Kidney epithelial cell (primary cell): ENCODE measurements around the gene VOPP1. TPM values are rescaled to one million over a fixed set of nuclear protein-coding genes. Genes with fewer than 3 reads are reported as not detected.

Source experiments
- DNase-seq: peaks from one replicate; pipeline ENCODE4 v3.0.0-alpha.2; 2010; ENCODE audit warnings: low read depth
- H3K27me3 ChIP-seq: 2 replicates; pipeline ENCODE4 v1.6.0; 2011; ENCODE audit warnings: low read length; ENCODE audit not compliant: control insufficient read depth, insufficient read depth
- H3K36me3 ChIP-seq: 2 replicates; pipeline ENCODE4 v1.5.1; 2011; ENCODE audit warnings: low read length; ENCODE audit not compliant: control insufficient read depth, insufficient read depth
- H3K4me3 ChIP-seq: 2 replicates; pipeline ENCODE4 v1.5.1; 2011; ENCODE audit warnings: low read depth, mild to moderate bottlenecking, control low read depth, low read length
- total RNA-seq: library from RNA; depleted of rRNA; stranded (reverse); fragments of >200 nt; gene quantifications from 2 replicates; pipeline ENCODE4 v1.2.3, GENCODE V29; 2015
- TF ChIP-seq, protein P1 (sequence below): IDR thresholded peaks from 2 replicates; pipeline ENCODE4 v1.5.1; 2011; ENCODE audit warnings: mild to moderate bottlenecking, moderate library complexity, low read length, control low read depth, inconsistent platforms; ENCODE audit not compliant: insufficient read depth, poor library complexity, severe bottlenecking

VOPP1 gene
- total RNA-seq, 1 donor from 2014 or later, result 118 TPM

DNA sequence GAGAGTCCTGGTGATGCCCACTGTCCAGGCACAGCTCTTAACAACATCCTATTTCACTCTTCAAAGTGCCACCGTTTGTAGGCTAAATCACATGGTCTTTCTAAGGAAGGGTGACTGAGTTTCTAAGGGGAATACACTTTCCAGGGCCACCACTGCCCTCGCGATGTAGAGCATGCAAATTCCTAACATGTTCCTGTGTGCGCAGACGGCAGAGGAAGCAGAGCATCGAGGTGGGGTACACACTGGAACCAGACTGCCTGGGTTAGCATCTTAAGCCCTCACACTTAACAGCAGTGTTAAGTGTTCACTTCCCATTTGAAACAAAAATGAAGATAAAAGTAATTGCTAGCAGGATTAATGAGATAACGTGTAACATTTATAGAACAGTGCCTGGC, 3.0 kb downstream of the VOPP1 start:
- Histone ChIP-seq H3K27me3 (no peaks in the 10 kb centered on the region), H3K4me3 (no peak overlapping the region), H3K36me3 (no peaks in the 10 kb centered on the region)
- DNase-seq, result no peak
- TF ChIP-seq, protein P1, sequence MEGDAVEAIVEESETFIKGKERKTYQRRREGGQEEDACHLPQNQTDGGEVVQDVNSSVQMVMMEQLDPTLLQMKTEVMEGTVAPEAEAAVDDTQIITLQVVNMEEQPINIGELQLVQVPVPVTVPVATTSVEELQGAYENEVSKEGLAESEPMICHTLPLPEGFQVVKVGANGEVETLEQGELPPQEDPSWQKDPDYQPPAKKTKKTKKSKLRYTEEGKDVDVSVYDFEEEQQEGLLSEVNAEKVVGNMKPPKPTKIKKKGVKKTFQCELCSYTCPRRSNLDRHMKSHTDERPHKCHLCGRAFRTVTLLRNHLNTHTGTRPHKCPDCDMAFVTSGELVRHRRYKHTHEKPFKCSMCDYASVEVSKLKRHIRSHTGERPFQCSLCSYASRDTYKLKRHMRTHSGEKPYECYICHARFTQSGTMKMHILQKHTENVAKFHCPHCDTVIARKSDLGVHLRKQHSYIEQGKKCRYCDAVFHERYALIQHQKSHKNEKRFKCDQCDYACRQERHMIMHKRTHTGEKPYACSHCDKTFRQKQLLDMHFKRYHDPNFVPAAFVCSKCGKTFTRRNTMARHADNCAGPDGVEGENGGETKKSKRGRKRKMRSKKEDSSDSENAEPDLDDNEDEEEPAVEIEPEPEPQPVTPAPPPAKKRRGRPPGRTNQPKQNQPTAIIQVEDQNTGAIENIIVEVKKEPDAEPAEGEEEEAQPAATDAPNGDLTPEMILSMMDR, result no peak

GRCh38 chr7:55568613-55569268, 3.6 kb downstream of the VOPP1 start:
- no peak overlapping the region for H3K4me3 ChIP-seq
- no peak for DNase-seq
- H3K27me3 ChIP-seq, result no peaks in the 10 kb centered on the region
- no peaks in the 10 kb centered on the region for H3K36me3 ChIP-seq
- TF ChIP-seq, protein P1, result no peak

- TF ChIP-seq, protein P1, result no peak
- Histone ChIP-seq H3K4me3 (no peak overlapping the region), H3K27me3 (no peaks in the 10 kb centered on the region), H3K36me3 (no peaks in the 10 kb centered on the region)
- no peak for DNase-seq
Observed at GRCh38 chr7:55567571-55567970, 4.7 kb downstream of the VOPP1 start.

DNA sequence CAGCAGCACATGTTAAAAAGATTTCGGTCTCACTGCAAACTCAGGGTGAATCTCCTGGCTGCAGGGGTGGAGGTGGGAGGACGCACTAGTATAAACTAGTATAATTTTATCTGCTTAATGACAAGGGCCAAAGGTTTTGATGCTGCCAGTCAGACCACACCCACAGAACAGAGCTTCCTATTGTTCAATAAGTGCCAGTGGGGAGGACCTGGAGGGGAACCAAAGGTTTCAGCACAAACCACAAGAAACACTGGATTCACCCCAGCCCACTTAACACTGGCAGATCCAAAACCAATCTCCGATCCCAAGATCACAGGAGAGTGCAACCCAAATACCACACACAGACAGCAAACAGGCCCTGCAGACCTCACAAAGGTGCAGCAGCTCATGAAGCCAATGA, 6.6 kb downstream of the VOPP1 start:
- Histone ChIP-seq H3K27me3 (no peaks in the 10 kb centered on the region), H3K36me3 (no peaks in the 10 kb centered on the region), H3K4me3 (no peak overlapping the region)
- TF ChIP-seq, protein P1, result no peak
- no peak for DNase-seq

DNA sequence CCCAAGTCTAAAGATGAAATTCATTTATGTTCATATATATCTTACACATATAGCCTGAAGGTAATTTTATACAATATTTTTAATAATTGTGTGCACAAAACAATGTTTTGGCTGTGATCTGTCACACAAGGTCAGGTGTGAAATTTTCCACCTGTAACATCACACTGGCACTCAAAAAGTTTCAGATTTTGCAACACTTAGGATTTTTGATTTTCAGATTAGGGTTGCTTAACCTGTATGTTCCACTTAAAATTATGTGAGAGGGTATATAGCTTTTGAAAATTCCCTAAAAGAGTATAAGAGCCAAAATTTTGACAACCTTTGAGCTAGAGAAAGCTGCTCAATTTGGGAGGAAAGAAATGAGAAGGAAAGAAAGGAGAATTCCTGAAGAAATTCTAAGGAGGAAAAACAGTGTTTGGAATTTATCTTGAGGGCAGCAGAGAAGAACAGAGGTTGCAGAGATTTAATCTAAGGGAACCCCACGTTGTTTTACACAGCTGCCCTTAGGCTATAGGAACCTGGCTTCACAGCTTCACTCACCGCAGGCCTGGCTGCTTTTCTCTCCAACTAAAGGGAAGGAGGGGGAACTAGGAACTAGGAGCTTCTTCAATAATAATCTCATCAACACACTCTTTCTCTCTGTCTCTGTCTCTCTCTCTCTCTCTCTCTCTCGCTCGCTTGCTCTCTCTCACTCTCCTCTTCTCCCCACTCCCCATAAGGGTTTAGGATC, 8.5 kb downstream of the VOPP1 start:
- Histone ChIP-seq H3K36me3 (no peaks in the 10 kb centered on the region), H3K27me3 (no peaks in the 10 kb centered on the region), H3K4me3 (no peak overlapping the region)
- DNase-seq, result no peak
- TF ChIP-seq, protein P1, result no peak
